NCI-H1694 (cell line): Measurements from ENCODE around the gene CEMIP2.

ENCODE experiments used
- DNase-seq: peaks from one replicate; lab custom pipeline; 2025; lab: John Stamatoyannopoulos, UW

The CEMIP2 gene

DNA sequence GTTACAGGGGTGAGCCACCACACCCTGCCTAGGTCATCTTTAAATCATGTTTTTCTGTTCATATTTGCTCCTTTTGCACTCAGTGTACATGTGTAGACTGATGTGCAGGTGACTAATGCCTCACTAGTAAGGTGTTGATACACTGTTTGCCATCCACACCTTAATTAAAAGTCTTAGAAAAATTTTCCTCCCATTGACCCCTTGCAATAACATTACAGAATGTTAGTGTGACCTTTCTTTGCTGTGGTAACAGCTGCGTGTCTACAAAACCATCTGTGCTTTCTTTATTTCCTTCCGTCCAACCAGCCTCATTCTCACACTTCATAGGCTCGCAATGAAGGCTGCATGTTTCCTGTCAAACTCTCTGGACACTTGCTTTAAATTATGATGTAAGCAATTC, 6.6 kb upstream of the CEMIP2 start:
- DNase-seq: no peak

DNA sequence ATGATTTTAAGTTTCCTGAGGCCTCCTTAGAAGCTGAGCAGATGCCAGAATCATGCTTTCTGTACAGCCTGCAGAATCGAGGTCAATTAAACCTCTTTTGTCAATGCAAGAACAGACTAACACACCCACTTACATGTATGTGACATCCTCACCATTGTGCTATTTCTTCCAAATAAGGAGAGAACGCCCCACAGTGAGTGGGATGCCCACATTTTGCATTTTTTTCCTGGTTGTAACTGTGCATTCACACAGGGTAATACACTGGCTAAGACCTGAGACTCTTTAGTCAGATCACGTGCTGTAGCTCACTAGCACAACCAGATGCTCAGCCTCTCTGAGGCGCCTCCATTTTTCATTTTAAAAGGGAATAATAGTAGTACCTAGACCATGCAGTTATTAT, 4.4 kb upstream of the CEMIP2 start:
- DNase-seq: no peak

DNA sequence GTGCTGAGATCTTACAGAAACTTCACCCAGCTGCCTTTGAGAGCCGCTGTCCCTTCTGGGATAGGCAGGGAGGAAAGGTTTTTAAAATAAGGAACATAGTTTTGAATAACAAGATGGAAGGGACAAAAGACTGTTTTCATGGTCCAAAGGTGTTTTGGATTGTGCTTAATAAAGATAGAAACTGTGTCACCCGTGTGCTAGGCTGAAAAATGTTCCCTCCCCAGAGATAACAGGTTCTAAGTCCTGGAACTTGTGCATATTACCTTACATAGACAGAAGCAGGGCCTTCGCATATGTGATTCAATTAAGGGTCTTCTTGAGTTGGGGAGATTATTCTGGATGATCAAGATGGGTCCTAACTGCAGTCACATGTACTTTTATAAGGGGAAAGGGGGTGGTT, 1.9 kb upstream of the CEMIP2 start:
- DNase-seq: no peak

GRCh38 chr9:71769175-71770161, 1.2 kb upstream of the CEMIP2 start:
- peak; percentile 23 for DNase-seq

GRCh38 chr9:71767776-71768321, 464 bp downstream of the CEMIP2 start:
- no peak for DNase-seq

- DNase-seq: no peak
These were observed 1.0 kb downstream of the CEMIP2 start for GRCh38 chr9:71767163-71767775.

GRCh38 chr9:71766663-71767062, 1.6 kb downstream of the CEMIP2 start:
- DNase-seq: no peak

GRCh38 chr9:71765693-71766092, 2.6 kb downstream of the CEMIP2 start:
- DNase-seq: no peak

DNA sequence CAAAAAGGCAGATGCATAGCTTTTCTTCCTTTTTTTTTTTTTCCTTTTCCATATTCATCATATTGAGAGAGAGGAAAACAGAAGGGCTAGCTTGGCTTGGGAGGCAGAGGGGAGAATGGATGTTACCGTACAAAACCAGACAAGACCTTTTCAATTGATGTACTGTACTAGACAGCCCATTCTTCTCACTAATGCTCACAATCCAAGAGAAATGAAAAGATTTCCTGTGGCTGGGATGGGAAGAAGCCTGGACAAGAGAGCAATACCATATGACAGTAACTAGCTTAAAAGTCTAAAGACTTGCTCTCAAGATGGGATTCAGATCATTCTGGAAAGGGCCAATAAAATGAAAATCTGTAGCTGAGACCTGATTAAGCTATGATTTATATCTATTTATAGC, 3.4 kb downstream of the CEMIP2 start:
- no peak for DNase-seq

DNA sequence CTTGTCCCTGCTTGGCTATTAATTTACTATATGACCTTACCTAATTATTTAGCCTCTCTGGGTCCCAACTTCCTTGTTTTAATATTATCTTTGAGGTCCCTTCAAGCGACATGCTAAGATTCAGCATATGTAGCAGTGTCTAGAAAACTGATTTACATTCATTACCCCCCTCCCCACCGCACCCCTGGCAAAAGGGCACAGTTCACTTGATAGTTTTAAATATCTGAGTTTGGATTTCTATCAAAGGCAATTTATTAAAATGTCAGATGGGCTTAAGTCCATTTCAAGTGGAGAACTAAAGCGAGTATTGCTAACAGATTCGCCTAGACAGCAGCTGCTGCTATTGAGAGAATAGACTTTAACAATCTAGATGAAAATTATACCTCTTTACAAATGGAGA, 3.9 kb downstream of the CEMIP2 start:
- no peak for DNase-seq

- DNase-seq: no peak
These were observed 4.5 kb downstream of the CEMIP2 start for GRCh38 chr9:71763832-71764231.

DNA sequence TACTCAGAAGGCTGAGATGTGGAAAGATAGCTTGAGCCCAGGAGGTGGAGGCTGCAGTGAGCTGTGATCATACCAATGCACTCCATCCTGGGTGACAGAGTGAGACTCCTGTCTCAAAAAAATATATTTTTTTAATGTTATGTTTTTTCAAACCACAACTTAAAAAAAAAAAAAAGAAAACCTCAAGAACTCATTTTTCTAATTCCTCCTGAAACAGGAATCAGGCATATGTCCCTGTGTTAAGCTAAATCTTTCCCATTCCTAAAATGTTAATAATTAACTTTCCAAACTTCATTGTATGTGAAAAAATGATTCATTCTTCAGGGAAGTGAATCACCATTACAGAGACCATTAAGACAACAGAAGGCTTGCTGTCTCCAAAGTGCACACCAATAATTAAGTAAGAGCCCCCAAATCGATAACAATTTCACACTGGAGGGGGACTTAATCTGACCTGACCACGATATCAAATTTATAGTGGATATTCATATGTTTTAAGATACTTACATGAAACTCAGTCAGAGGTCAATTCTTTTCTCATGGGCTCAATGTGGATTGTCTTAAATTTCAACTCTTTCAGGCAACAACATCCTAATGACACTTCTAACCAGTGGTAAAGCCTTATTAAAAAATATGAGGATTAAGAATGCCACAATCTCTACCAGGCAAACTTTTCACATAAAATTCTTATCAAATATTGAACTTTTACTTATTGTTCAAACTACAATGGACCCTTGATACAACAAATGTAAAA, 5.2 kb downstream of the CEMIP2 start:
- DNase-seq: no peak

DNA sequence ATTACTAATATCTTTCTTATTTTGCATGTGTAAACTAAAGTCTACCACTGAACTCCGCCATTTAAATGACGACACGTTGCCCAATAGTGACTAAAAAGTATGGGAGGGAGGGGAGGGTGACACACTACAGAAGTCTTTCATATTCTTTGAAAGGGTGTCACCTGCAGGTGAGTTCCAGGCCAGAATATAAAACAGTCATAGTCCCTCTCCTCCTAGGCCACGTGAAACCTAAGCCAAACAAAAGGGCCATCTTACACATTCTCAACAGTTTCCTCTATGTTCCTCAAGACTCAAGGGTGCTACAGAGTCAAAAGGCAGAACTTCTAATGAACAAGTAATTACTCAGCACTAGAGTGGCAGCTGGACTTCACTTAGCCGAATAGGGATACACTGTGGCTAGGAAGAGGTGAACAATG, 6.4 kb downstream of the CEMIP2 start:
- no peak for DNase-seq

- no peak for DNase-seq
These were observed 7.4 kb downstream of the CEMIP2 start for GRCh38 chr9:71760901-71761300.

GRCh38 chr9:71758785-71759184, 9.5 kb downstream of the CEMIP2 start:
- no peak for DNase-seq

DNA sequence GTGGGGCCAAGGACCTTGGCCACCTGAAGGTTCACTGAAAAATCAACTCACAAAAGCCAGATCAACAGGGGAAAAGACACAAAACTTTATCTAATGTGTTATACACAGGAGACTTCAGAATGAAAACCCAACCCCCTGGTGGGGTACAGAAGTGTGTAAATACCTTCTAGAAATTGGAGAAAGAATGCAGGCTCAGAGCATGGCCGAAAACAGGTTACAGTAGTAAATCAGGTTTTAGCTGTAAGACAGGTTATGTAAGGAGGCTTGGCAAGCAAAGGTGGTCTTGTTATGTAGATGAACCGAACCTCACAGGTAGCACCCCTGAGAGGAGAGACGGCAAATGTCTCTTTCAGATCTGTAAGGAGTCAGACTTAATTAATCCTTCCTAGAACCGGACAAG, 10.0 kb downstream of the CEMIP2 start:
- no peak for DNase-seq

- DNase-seq: no peak
These were observed 11.6 kb downstream of the CEMIP2 start for GRCh38 chr9:71756753-71757152.

- DNase-seq: no peak
These were observed 12.4 kb downstream of the CEMIP2 start for GRCh38 chr9:71755869-71756268.

GRCh38 chr9:71755230-71755629, 13.1 kb downstream of the CEMIP2 start:
- DNase-seq: no peak

DNA sequence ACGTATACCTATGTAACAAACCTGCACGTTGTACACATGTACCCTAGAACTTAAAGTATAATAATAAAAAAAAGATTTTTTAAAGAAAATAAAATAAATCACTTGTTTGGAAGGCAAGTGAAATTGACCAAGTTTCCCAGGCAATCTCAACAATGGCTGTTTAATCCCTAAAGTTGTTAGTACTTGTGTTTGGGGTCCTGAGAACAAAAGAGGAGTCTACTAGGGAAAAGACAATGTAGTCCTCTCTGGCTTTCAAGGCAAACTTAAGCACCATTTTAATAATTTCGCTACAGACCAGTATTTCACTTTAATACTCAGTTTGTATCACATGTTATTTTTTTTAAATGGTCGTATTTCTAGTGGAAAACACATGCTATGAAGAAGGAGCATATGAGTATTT, 14.2 kb downstream of the CEMIP2 start:
- no peak for DNase-seq

DNA sequence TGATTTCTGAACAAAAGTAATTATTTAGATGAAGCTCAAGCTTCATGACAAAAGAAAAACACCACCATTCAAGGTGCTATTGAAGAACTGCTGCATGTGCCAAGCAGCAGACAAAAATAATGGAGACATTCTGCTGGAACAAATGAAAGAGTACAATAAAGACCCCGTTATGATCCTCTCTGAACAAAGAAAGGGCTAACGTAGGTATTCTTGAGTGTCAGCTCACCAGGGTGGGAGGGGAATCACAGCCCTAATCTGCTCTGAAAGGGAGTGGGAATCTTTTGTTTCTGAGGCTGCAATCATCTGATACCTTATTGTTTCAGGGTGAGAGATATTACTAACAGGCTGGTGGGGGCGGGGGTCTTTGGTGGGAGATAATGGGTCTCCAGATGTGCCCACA, 15.4 kb downstream of the CEMIP2 start:
- DNase-seq: no peak

DNA sequence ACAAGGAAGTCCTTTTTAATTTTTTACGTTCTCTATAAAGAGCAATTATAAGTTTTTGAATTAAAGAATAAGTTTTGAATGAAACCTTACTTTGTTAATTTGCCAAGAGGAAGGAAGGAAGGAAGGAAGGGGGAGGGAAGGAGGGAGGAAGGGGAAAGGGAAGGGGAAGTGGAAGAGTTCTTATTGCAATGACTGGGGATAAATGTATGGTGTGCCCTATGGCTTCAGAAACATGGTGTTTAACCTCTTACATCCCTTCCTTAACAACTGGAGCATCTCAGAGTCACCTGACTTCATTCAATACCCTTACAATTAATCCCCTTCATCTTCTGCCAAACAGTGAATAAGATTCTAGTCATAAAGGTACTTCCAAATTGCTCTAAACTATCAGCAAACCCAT, 16.0 kb downstream of the CEMIP2 start:
- DNase-seq: no peak
